Nephron (organoid): ENCODE results near the gene BLOC1S5.
"Not testable (repeated sequence)": the region's sequence is repeated elsewhere in the genome, so short reads cannot be mapped to it uniquely, and the experiment has no call there.

Experiments
- H3K27ac Mint-ChIP-seq, 3 experiments: 2 replicates each; pipeline ENCODE4 v1.8.0; 2020; ENCODE audit warnings: mixed read lengths in 3 of 3, mild to moderate bottlenecking in 2 of 3, moderate library complexity in 1 of 3
- H3K27me3 Mint-ChIP-seq: 2 replicates; pipeline ENCODE4 v1.8.0; 2021; ENCODE audit warnings: low read depth, mild to moderate bottlenecking, moderate library complexity, mixed read lengths
- H3K36me3 Mint-ChIP-seq: 2 replicates; pipeline ENCODE4 v1.8.0; 2020; ENCODE audit warnings: low read depth, mixed read lengths
- H3K4me1 Mint-ChIP-seq: 2 replicates; pipeline ENCODE4 v1.8.0; 2020; ENCODE audit warnings: mixed read lengths
- H3K4me3 Mint-ChIP-seq, 3 experiments: 2 replicates each; pipeline ENCODE4 v1.8.0; 2020; ENCODE audit warnings: mild to moderate bottlenecking in 3 of 3, mixed read lengths in 3 of 3, moderate library complexity in 2 of 3
- H3K9me3 Mint-ChIP-seq: 2 replicates; pipeline ENCODE4 v1.8.0; 2020; ENCODE audit warnings: mixed read lengths
- TF ChIP-seq, protein P1 (sequence below), 3 experiments: fragments of 200-600 bp; sonication (generic); IDR thresholded peaks; one replicate each; pipeline ENCODE4 v1.5.0; 2021; ENCODE audit warnings: antibody characterized with exemption in 3 of 3; ENCODE audit not compliant: unreplicated experiment in 3 of 3

BLOC1S5 gene

DNA sequence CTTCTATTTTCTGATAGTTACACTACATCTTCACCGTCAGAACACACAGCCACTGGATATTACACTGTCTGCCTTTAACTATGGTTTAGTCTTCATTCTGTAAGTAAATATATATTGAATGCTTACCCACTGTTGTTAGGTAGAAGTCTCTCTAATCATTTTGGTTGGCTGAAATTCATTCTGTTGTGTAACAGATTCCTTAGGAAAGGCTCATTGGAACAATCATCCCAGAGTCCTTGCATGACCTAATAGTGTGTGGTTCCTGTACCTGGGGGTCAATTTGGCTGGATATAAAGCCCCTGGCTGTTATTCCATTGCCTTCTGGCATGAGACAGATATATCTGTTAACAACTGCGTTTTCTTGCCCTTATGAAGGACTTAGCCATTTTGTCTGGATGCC is 9.9 kb downstream of the BLOC1S5 start:
- Mint-ChIP-seq H3K9me3 (peaks cover 3% of the 10 kb centered on the region), H3K4me1 (peaks cover 5% of the 10 kb centered on the region), H3K27ac (no peak overlapping the region), H3K36me3 (peaks cover 53% of the 10 kb centered on the region), H3K4me3 (no peak overlapping the region), H3K27me3 (no peaks in the 10 kb centered on the region)
- TF ChIP-seq, protein P1, sequence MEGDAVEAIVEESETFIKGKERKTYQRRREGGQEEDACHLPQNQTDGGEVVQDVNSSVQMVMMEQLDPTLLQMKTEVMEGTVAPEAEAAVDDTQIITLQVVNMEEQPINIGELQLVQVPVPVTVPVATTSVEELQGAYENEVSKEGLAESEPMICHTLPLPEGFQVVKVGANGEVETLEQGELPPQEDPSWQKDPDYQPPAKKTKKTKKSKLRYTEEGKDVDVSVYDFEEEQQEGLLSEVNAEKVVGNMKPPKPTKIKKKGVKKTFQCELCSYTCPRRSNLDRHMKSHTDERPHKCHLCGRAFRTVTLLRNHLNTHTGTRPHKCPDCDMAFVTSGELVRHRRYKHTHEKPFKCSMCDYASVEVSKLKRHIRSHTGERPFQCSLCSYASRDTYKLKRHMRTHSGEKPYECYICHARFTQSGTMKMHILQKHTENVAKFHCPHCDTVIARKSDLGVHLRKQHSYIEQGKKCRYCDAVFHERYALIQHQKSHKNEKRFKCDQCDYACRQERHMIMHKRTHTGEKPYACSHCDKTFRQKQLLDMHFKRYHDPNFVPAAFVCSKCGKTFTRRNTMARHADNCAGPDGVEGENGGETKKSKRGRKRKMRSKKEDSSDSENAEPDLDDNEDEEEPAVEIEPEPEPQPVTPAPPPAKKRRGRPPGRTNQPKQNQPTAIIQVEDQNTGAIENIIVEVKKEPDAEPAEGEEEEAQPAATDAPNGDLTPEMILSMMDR (IDR thresholded peaks at IDR 0.05; ENCODE audit: unreplicated experiment in 3 of 3): no peak

DNA sequence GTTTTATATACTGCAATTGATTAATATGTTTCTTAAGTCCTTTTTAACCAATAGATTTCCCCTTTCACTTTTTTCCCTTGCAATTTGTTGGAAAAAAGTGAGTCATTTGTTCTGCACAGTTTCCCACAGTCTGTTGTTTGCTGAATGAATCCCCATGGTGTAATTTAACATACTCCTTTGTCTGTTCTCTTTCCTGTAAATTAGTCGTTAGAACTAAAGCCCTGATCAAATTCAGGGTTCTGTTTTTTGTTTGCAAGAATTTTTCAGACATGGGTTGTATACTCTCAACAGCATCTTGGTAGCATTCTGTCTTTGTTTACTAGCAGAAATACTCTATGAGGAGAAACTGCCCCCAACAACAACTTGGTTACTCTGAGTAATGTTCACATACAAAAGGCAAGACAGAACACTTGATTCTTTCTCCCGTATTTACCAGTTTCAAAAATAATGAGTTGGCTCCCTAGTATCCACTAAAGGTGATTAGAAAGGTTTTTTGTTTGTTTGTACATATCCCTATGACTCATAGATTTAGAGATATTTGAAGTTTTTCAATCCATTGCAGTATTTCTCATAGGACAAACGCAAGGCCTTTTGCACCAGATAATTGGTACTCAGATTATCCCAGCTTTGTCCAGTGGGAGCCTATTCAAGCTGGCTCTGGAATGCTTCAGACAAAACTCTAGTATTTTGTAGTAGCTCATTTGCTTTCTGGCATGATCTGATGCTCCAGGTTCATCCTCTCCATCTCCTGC is 16.5 kb downstream of the BLOC1S5 start:
- Mint-ChIP-seq H3K9me3 (peaks cover 14% of the 10 kb centered on the region), H3K27me3 (no peaks in the 10 kb centered on the region), H3K4me3 (no peak overlapping the region), H3K36me3 (peaks cover 83% of the 10 kb centered on the region), H3K27ac (peak overlapping the region in 2 of 3 experiments; percentile 21 to 58), H3K4me1 (no peaks in the 10 kb centered on the region)
- TF ChIP-seq, protein P1 (IDR thresholded peaks at IDR 0.05; ENCODE audit: unreplicated experiment in 3 of 3): no peak

GRCh38 chr6:8045769-8046168 is 18.4 kb downstream of the BLOC1S5 start:
- not testable (repeated sequence) for H3K27ac Mint-ChIP-seq, H3K27me3 Mint-ChIP-seq, H3K4me3 Mint-ChIP-seq, H3K4me1 Mint-ChIP-seq
- Mint-ChIP-seq H3K36me3 (peaks cover 82% of the 10 kb centered on the region), H3K9me3 (peaks cover 14% of the 10 kb centered on the region)

GRCh38 chr6:8043221-8043620 is 21.0 kb downstream of the BLOC1S5 start:
- H3K4me1 Mint-ChIP-seq: no peaks in the 10 kb centered on the region
- TF ChIP-seq, protein P1 (IDR thresholded peaks at IDR 0.05; ENCODE audit: unreplicated experiment in 3 of 3): no peak
- H3K27me3 Mint-ChIP-seq: no peaks in the 10 kb centered on the region
- no peak overlapping the region for H3K4me3 Mint-ChIP-seq
- peaks cover 13% of the 10 kb centered on the region for H3K9me3 Mint-ChIP-seq
- peaks cover 89% of the 10 kb centered on the region for H3K36me3 Mint-ChIP-seq
- H3K27ac Mint-ChIP-seq: no peak overlapping the region

GRCh38 chr6:8041913-8042583 is 22.1 kb downstream of the BLOC1S5 start:
- Mint-ChIP-seq H3K27me3 (no peaks in the 10 kb centered on the region), H3K36me3 (peaks cover 89% of the 10 kb centered on the region), H3K27ac (no peak overlapping the region), H3K4me1 (no peaks in the 10 kb centered on the region), H3K4me3 (no peak overlapping the region), H3K9me3 (peaks cover 15% of the 10 kb centered on the region)
- TF ChIP-seq, protein P1 (IDR thresholded peaks at IDR 0.05; ENCODE audit: unreplicated experiment in 3 of 3): no peak

- H3K27ac Mint-ChIP-seq, H3K4me3 Mint-ChIP-seq: not testable (repeated sequence)
Observed at GRCh38 chr6:8034107-8034506, 30.1 kb downstream of the BLOC1S5 start.

DNA sequence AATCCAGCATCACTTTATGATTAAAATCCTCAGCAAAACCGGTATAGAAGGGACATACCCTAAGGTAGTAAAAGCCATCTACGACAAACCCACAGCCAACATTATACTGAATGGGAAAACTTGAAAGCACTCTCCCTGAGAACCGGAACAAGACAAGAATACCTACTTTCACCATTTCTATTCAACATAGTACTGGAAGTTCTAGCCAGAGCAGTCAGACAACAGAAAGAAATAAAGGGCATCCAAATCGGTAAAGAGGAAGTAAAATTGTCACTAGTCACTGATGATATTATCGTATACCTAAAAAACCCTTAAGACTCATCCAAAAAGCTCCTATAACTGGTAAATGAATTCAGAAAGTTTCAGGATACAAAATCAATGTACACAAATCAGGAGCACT is 33.3 kb downstream of the BLOC1S5 start:
- TF ChIP-seq, protein P1 (IDR thresholded peaks at IDR 0.05; ENCODE audit: unreplicated experiment in 3 of 3): no peak
- Mint-ChIP-seq H3K4me3 (no peak overlapping the region), H3K27ac (no peak overlapping the region), H3K9me3 (peaks cover 41% of the 10 kb centered on the region), H3K36me3 (peaks cover 61% of the 10 kb centered on the region), H3K4me1 (peaks cover 4% of the 10 kb centered on the region), H3K27me3 (no peaks in the 10 kb centered on the region)

More at GRCh38 chr6:8034107-8034506, 30.1 kb downstream of the BLOC1S5 start:
- not testable (repeated sequence) for H3K4me1 Mint-ChIP-seq, H3K27me3 Mint-ChIP-seq
- peaks cover 57% of the 10 kb centered on the region for H3K9me3 Mint-ChIP-seq
- H3K36me3 Mint-ChIP-seq: peaks cover 90% of the 10 kb centered on the region
